IPS-18a (cell line): ENCODE data around the gene HIF3A.

ENCODE experiments used
- H3K27ac ChIP-seq: one replicate; pipeline ENCODE4 v1.5.1; 2013; ENCODE audit warnings: low read length
- H3K27me3 ChIP-seq: one replicate; pipeline ENCODE4 v1.6.1; 2013; ENCODE audit warnings: mild to moderate bottlenecking, low read length; ENCODE audit not compliant: control insufficient read depth, insufficient read depth
- H3K36me3 ChIP-seq: one replicate; pipeline ENCODE4 v1.6.1; 2013; ENCODE audit warnings: low read depth, low read length; ENCODE audit not compliant: control insufficient read depth
- H3K4me1 ChIP-seq: one replicate; pipeline ENCODE4 v1.6.1; 2013; ENCODE audit warnings: low read depth, low read length; ENCODE audit not compliant: control insufficient read depth
- H3K4me3 ChIP-seq: one replicate; pipeline ENCODE4 v1.5.1; 2013; ENCODE audit warnings: low read length
- H3K9ac ChIP-seq: one replicate; pipeline ENCODE4 v1.6.1; 2013; ENCODE audit warnings: mild to moderate bottlenecking, low read length, moderate library complexity
- H3K9me3 ChIP-seq: one replicate; pipeline ENCODE4 v1.6.1; 2013; ENCODE audit warnings: low read depth, low read length; ENCODE audit not compliant: control insufficient read depth

The HIF3A gene

DNA sequence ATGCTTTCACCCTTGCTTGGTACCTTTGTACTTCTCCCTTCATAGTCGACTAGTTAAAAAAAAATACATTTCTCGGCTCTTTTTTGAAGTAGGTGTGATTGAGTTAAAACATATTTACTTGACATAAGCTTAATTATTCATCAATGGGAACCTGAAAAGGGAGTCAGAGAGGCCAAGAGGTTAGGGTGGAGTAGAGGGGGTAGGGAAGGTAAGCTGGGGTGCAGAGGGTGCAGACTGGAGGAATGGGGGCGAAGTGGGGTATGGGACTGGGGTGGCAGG, 701 bp upstream of the HIF3A start:
- H3K36me3 ChIP-seq = no peaks in the 10 kb centered on the region
- no peak overlapping the region for H3K27ac ChIP-seq

DNA sequence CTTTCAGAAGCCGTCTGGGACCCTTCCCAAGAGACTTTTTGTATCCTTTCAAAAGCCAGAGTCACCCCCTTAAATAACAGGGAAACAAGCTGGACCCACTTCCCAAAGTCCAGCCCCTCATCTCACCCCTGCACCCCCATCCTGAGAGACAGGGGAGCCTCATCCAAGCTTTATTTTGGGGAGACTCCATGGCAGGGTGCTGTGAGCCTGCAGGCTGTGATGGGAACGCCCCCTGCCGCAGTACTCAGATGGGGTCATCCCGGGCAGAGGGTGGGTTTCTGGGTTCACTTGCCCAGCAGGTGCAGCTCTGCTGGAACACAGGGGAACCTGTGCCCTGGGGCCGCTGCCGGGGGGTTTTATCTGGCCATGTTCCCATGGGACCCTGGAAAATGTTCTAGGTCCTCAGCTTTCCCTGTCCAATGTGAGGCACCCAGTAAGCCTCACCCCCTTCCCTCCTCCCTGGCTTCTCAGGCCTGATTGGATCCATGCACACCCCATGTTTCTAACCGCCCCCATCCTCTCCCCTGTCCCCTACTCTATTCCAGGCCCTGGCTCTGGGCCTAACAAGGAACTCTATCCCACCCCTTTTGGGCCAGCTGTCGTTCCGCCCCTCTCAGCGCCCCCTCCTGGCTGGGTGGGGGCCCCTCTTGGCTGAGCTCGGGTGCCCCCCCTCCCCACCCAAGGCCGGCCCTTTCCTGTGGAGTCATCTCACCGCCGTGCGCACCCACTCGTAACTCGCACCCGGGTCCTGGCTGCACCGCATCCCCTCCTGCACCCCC, 1.0 kb downstream of the HIF3A start:
- Histone ChIP-seq H3K27me3 (no peaks in the 10 kb centered on the region), H3K4me3 (peak overlapping the region; percentile 81), H3K4me1 (peaks cover 19% of the 10 kb centered on the region), H3K36me3 (no peaks in the 10 kb centered on the region), H3K9me3 (no peaks in the 10 kb centered on the region), H3K27ac (no peak overlapping the region), H3K9ac (no peak overlapping the region)

More for the DNA sequence above, 701 bp upstream of the HIF3A start:
- Histone ChIP-seq H3K4me3 (no peak overlapping the region), H3K27me3 (no peaks in the 10 kb centered on the region), H3K9ac (no peak overlapping the region), H3K4me1 (peaks cover 18% of the 10 kb centered on the region), H3K9me3 (no peaks in the 10 kb centered on the region)

DNA sequence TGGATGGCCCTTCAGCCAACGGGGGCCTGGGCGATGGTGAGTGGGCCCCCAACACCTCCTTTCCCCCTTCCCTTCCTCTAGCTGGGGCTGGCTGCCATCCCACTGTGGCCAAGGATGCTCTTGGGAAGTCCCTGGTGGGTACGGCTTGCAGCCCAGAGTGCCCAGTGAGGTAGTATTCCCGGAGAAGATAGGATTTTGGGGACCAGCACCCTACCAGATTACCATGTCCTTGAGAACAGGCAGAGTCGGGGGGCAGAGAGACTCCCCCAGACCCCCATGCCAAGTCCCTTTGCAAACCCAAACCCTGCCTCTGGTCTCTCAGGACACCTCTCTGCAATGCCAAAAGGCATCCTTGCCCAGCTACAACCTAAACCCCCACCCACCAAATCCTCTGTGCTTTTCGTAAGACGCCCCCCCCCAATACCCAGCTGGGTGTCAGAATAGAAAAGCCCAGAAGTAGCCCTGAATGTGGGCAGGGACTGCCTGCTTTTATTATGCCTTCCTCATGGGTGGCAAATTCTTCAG, 1.7 kb downstream of the HIF3A start:
- H3K4me3 ChIP-seq = peak overlapping the region; percentile 15
- peaks cover 24% of the 10 kb centered on the region for H3K4me1 ChIP-seq
- H3K36me3 ChIP-seq = no peaks in the 10 kb centered on the region
- H3K27ac ChIP-seq = no peak overlapping the region
- no peaks in the 10 kb centered on the region for H3K9me3 ChIP-seq
- no peak overlapping the region for H3K9ac ChIP-seq
- H3K27me3 ChIP-seq = no peaks in the 10 kb centered on the region

DNA sequence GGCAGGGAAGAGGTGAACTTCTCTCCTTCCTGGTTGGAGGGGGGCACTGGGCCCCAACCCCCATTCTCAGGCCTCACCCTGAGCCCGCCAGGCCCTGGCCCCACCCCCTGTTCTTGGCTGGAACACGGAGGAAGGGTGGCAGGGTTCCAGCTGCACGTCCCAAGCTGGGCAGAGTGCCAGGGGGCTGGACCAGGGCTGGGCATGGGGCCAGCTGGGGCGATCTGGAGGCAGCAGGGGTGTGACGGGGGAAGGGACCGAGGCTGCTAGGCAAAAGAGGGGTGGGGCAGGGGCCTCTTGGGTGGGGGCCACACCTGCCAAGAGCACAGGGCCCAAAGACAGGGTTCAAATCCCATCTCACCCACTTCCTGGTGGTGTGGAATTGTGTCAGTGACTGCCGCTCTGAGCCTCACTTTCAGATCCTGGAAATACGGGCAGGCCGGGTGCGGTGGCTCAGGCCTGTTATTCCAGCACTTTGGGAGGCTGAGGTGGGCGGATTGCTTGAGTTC, 2.2 kb downstream of the HIF3A start:
- Histone ChIP-seq H3K9ac (no peak overlapping the region), H3K27me3 (no peaks in the 10 kb centered on the region), H3K4me1 (peaks cover 24% of the 10 kb centered on the region), H3K27ac (no peak overlapping the region), H3K9me3 (no peaks in the 10 kb centered on the region), H3K36me3 (no peaks in the 10 kb centered on the region), H3K4me3 (no peak overlapping the region)

DNA sequence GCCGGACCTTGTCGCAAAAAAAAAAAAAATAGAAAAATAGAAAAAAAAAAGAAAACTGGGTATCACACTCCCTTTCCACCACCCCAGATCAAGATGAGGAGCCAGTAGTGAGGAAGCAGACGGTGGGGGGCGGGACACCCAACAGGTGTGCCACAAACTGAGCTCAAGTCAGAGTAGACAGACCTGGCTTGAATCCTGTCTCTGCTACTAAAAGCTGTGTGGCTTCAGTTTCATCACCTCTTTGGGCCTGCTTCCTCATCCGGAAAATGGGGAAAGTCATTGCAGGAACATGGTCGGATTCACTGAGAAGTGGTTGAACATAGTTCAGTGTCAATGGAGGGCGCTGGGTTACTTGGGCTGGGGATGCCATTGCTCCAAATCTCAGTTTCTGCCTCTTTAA, 2.9 kb downstream of the HIF3A start:
- peaks cover 24% of the 10 kb centered on the region for H3K4me1 ChIP-seq
- H3K4me3 ChIP-seq = no peak overlapping the region
- no peaks in the 10 kb centered on the region for H3K9me3 ChIP-seq
- H3K27ac ChIP-seq = no peak overlapping the region
- no peak overlapping the region for H3K9ac ChIP-seq
- H3K36me3 ChIP-seq = no peaks in the 10 kb centered on the region
- no peaks in the 10 kb centered on the region for H3K27me3 ChIP-seq

DNA sequence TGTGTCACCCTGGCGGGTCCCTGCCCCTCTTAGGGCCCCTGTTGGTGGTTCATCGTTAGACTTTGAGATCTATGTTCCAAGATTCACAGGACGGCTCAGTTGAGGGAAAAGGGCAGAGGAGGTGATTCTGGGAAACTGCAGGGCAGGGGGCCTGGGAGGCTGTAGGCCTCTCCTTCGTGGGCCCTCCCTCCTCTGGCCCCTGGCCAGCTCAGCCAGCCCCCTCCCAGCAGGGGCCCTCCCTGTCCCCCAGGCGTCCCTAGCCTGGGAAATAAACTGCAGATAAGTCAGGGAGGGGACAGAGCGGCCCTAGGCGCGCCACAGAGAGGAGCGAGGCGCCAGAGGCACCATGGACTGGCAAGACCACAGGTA, 6.5 kb downstream of the HIF3A start:
- peaks cover 6% of the 10 kb centered on the region for H3K9me3 ChIP-seq
- H3K27ac ChIP-seq = no peak overlapping the region
- H3K4me1 ChIP-seq = peaks cover 16% of the 10 kb centered on the region

DNA sequence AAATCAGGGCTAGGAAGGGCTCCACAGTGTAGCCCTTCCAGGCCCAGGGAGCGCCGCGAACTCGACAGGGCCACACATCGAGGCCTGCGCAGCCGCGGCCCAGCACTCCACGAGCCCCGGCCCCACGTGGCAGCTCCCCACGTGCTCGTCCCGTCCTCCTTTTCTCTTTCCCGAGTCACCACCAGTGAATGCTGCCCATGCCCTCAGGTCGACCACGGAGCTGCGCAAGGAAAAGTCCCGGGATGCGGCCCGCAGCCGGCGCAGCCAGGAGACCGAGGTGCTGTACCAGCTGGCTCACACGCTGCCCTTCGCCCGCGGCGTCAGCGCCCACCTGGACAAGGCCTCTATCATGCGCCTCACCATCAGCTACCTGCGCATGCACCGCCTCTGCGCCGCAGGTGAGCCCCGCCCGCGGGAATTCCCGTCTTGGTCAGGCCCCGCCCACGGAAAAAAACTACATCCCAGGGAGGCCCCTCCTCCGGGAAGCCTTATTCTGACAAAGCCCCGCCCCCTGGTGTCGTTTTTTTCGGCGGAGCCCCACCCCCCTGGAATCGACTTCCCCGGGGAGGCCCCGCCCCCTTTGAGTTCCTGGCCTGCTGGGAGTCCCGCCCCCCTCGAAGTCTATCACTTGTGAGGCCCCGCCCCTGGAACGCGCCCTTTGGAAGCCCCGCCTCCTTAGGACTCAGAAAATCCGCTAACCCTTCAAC, 7.0 kb downstream of the HIF3A start:
- Histone ChIP-seq H3K36me3 (peaks cover 14% of the 10 kb centered on the region), H3K4me3 (peak overlapping the region; percentile 49), H3K27ac (no peak overlapping the region), H3K9me3 (peaks cover 6% of the 10 kb centered on the region), H3K9ac (peak overlapping the region; percentile 51), H3K27me3 (no peaks in the 10 kb centered on the region), H3K4me1 (peaks cover 16% of the 10 kb centered on the region)

More for the DNA sequence above, 6.5 kb downstream of the HIF3A start:
- Histone ChIP-seq H3K36me3 (peaks cover 12% of the 10 kb centered on the region), H3K4me3 (peak overlapping the region; percentile 49), H3K27me3 (no peaks in the 10 kb centered on the region), H3K9ac (peak overlapping the region; percentile 51)

DNA sequence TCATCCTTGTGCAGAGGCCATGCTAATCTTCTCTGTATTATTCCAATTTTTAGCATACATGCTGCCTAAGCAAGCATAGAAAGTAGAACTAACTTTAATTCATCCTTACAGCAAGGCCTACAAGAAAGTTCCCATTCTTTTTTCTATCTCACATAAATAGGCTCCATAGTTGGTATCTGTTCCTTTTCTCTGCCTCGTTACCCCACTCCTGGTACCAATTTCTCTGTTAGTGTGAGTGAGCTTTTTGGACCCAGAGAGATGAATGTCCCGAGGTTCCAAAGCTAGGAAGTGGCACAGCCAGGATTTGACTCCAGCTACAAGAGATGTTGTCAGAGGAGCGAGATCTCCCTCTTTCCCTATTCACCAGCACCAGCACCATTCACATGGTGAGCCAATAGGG, 9.7 kb downstream of the HIF3A start:
- no peaks in the 10 kb centered on the region for H3K27me3 ChIP-seq
- H3K4me1 ChIP-seq = peaks cover 5% of the 10 kb centered on the region
- no peak overlapping the region for H3K9ac ChIP-seq
- peaks cover 6% of the 10 kb centered on the region for H3K9me3 ChIP-seq
- no peak overlapping the region for H3K27ac ChIP-seq
- peaks cover 29% of the 10 kb centered on the region for H3K36me3 ChIP-seq
- no peak overlapping the region for H3K4me3 ChIP-seq

DNA sequence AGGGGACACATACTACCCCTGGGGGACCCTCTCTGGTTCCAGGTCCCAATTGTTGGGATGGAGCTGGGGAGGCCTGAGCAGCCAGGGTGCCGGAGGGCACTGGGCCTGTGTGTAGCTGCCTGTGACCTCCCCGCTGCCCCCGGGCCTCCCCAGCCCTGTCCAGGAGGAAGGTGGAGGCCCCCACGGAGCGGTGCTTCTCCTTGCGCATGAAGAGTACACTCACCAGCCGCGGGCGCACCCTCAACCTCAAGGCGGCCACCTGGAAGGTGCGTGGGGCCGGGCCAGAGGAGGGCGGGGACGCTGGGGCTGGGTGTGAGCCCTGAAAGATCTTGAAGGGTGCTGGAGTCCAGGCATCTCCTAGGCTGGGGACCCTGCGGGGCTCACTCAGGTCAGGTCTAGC, 11.7 kb downstream of the HIF3A start:
- Histone ChIP-seq H3K9me3 (peaks cover 6% of the 10 kb centered on the region), H3K27me3 (no peaks in the 10 kb centered on the region), H3K4me1 (no peaks in the 10 kb centered on the region), H3K36me3 (peaks cover 35% of the 10 kb centered on the region), H3K27ac (no peak overlapping the region), H3K9ac (no peak overlapping the region), H3K4me3 (no peak overlapping the region)

DNA sequence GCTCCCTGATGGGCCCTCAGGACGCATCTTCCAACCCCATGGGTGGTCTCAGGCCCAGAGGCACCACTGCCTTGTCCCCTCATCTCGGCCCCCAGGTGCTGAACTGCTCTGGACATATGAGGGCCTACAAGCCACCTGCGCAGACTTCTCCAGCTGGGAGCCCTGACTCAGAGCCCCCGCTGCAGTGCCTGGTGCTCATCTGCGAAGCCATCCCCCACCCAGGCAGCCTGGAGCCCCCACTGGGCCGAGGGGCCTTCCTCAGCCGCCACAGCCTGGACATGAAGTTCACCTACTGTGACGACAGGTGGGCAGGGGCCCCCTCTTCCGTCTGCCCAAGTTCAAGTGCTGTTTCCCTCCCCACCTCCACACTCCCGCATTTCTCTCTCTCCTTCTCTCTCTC, 12.2 kb downstream of the HIF3A start:
- peaks cover 36% of the 10 kb centered on the region for H3K36me3 ChIP-seq

DNA sequence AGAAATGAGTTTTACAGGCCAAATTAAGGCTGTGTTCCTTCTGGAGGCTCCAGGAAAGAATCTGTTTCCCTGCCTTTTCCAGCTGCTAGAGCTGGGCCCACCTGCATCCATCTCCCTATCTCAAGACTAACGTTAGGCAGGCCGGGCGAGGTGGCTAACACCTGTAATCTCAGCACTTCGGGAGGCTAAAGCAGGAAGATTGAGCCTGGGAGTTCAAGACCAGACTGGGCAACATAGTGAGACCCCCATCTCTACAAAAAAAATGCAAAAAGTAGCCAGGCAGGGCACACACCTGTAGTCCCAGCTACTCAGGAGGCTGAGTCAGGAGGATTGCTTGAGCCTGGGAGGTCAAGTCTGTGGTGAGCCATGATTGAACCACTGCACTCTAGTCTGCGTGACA, 14.6 kb downstream of the HIF3A start:
- no peaks in the 10 kb centered on the region for H3K4me1 ChIP-seq
- no peak overlapping the region for H3K9ac ChIP-seq
- H3K9me3 ChIP-seq = peaks cover 4% of the 10 kb centered on the region
- no peaks in the 10 kb centered on the region for H3K27me3 ChIP-seq
- no peak overlapping the region for H3K4me3 ChIP-seq
- H3K27ac ChIP-seq = no peak overlapping the region
- H3K36me3 ChIP-seq = peaks cover 28% of the 10 kb centered on the region

More for the DNA sequence above, 12.2 kb downstream of the HIF3A start:
- H3K9me3 ChIP-seq = peaks cover 6% of the 10 kb centered on the region
- no peak overlapping the region for H3K4me3 ChIP-seq
- H3K9ac ChIP-seq = no peak overlapping the region
- no peak overlapping the region for H3K27ac ChIP-seq
- H3K4me1 ChIP-seq = no peaks in the 10 kb centered on the region
- H3K27me3 ChIP-seq = no peaks in the 10 kb centered on the region
